ENCODE measurements around the gene SEMA3A. TPM values are rescaled to one million over a fixed set of nuclear protein-coding genes. Genes with fewer than 3 reads are reported as not detected.

The SEMA3A gene
- total and polyA plus RNA-seq, 7 donors, result 0.23 to 83.8 (median 50.1) TPM

DNA sequence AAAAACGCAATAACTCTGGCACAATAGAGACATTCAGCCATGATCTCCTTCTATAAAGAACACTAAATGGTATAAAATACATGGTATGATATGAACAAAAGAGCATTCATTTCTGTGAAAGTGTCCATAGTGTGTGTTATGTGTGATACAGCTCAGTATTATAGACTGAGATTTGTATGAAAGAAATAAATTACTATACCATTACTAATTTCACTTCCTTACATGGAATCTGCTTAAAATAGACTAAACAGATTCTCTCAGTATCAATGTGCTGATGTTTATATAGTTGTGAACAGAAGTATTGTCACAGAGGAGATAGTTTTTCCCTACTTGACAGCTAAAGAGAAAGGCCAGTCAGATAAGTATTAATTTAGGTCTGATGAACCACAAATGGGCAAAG, 10.8 kb downstream of the SEMA3A start:
- H3K9me3 ChIP-seq, result no peaks in the 10 kb centered on the region
- no peaks in the 10 kb centered on the region for H3K36me3 ChIP-seq
- no peaks in the 10 kb centered on the region for H3K27me3 ChIP-seq
- peaks cover 0 to 66% (median 28%) of the 10 kb centered on the region in 4 donors for H3K4me1 ChIP-seq
- WGBS, 2 donors, result 91 to 93% methylated on average over 1 of the region's 1 CpG
- intact Hi-C loops (cut with DNase I), result no loop called here
- DNase-seq, result no peak
- TF ChIP-seq POLR2AphosphoS5 (IDR thresholded peaks at IDR 0.05) (no peak), EP300 (IDR thresholded peaks at IDR 0.05) (no peak), POLR2A (IDR thresholded peaks at IDR 0.05) (no peak)
- TF ChIP-seq, protein P1, sequence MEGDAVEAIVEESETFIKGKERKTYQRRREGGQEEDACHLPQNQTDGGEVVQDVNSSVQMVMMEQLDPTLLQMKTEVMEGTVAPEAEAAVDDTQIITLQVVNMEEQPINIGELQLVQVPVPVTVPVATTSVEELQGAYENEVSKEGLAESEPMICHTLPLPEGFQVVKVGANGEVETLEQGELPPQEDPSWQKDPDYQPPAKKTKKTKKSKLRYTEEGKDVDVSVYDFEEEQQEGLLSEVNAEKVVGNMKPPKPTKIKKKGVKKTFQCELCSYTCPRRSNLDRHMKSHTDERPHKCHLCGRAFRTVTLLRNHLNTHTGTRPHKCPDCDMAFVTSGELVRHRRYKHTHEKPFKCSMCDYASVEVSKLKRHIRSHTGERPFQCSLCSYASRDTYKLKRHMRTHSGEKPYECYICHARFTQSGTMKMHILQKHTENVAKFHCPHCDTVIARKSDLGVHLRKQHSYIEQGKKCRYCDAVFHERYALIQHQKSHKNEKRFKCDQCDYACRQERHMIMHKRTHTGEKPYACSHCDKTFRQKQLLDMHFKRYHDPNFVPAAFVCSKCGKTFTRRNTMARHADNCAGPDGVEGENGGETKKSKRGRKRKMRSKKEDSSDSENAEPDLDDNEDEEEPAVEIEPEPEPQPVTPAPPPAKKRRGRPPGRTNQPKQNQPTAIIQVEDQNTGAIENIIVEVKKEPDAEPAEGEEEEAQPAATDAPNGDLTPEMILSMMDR (IDR thresholded peaks at IDR 0.05), result no peak
- H3K4me3 ChIP-seq, result no peak overlapping the region
- H3K27ac ChIP-seq, result peak overlapping the region in 2 of 4 donors; percentile 26 to 48

- H3K36me3 ChIP-seq, result no peaks in the 10 kb centered on the region
- H3K27me3 ChIP-seq, result no peaks in the 10 kb centered on the region
- intact Hi-C loops (cut with DNase I), result no loop called here
- no peak for DNase-seq
- TF ChIP-seq POLR2AphosphoS5 (IDR thresholded peaks at IDR 0.05) (no peak), POLR2A (IDR thresholded peaks at IDR 0.05) (no peak), EP300 (IDR thresholded peaks at IDR 0.05) (no peak)
- TF ChIP-seq, protein P1 (IDR thresholded peaks at IDR 0.05), result no peak
- H3K27ac ChIP-seq, result peak overlapping the region in 2 of 4 donors; percentile 5 to 20
- WGBS, 2 donors, result 85 to 93% methylated on average over 1 of the region's 1 CpG
- peaks cover 0 to 62% (median 23%) of the 10 kb centered on the region in 4 donors for H3K4me1 ChIP-seq
- no peaks in the 10 kb centered on the region for H3K9me3 ChIP-seq
- no peak overlapping the region for H3K4me3 ChIP-seq
These were observed 12.3 kb downstream of the SEMA3A start for GRCh38 chr7:84182301-84182700.

DNA sequence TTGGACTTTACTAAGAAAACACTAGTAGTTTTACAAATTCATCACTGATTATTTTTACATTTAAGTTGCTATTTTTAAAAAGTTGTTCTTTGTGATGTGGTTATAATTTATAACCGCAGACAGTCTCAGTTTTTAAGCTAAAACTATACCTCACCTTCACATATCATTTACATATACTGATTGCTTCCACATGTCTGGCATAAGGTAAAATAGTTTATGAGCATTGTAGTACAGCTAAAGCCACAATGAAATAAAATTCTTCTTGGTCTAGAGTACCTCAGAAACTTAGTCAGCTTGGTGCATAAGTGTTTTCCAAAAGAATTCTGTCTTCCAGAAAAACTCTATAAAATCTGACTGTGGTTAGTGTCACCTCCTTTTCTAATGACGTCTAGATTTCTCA, 13.0 kb downstream of the SEMA3A start:
- intact Hi-C loops (cut with DNase I), result no loop called here
- no peak for DNase-seq
- Histone ChIP-seq H3K9me3 (no peaks in the 10 kb centered on the region), H3K4me3 (no peak overlapping the region), H3K27me3 (no peaks in the 10 kb centered on the region), H3K4me1 (peaks cover 0 to 62% (median 23%) of the 10 kb centered on the region in 4 donors), H3K27ac (peak overlapping the region in 1 of 4 donors; percentile 20), H3K36me3 (no peaks in the 10 kb centered on the region)
- WGBS, 2 donors, result 82 to 85% methylated on average over 2 of the region's 2 CpGs
- TF ChIP-seq POLR2AphosphoS5 (IDR thresholded peaks at IDR 0.05) (no peak), POLR2A (IDR thresholded peaks at IDR 0.05) (no peak), EP300 (IDR thresholded peaks at IDR 0.05) (no peak)
- TF ChIP-seq, protein P1 (IDR thresholded peaks at IDR 0.05), result no peak

GRCh38 chr7:84177758-84178412, 16.7 kb downstream of the SEMA3A start:
- intact Hi-C loops (cut with DNase I), result loop anchor here (10.0 kb wide), 1 partner anchor 63 kb away; no protein-coding TSS in a partner anchor
- H3K36me3 ChIP-seq, result no peaks in the 10 kb centered on the region
- peaks cover 0 to 59% (median 34%) of the 10 kb centered on the region in 4 donors for H3K4me1 ChIP-seq
- H3K27me3 ChIP-seq, result no peaks in the 10 kb centered on the region
- no peak overlapping the region for H3K4me3 ChIP-seq
- 16 to 47% methylated on average over 3 of the region's 3 CpGs for WGBS, 2 donors
- H3K9me3 ChIP-seq, result no peaks in the 10 kb centered on the region
- DNase-seq, result no peak
- TF ChIP-seq POLR2A (IDR thresholded peaks at IDR 0.05) (no peak), POLR2AphosphoS5 (IDR thresholded peaks at IDR 0.05) (no peak), EP300 (IDR thresholded peaks at IDR 0.05) (no peak)
- TF ChIP-seq, protein P1 (IDR thresholded peaks at IDR 0.05), result no peak
- peak overlapping the region in 2 of 4 donors; percentile 68 to 70 for H3K27ac ChIP-seq

Measured in sigmoid colon (tissue), 7 donors.